Skeletal muscle tissue (tissue), 4 donors: ENCODE measurements around the gene ADAT3. TPM values are rescaled to one million over a fixed set of nuclear protein-coding genes. Genes with fewer than 3 reads are reported as not detected.

ENCODE experiments used
- H3K27ac ChIP-seq: one replicate; pipeline ENCODE4 v1.7.0; 2013; ENCODE audit warnings: mild to moderate bottlenecking, low read depth, low read length, inconsistent platforms
- H3K27me3 ChIP-seq, 3 donors: one replicate each; pipeline ENCODE4 v1.7.0; 2013; ENCODE audit warnings: low read length in 3 of 3; ENCODE audit not compliant: control insufficient read depth in 3 of 3, insufficient read depth in 3 of 3
- H3K36me3 ChIP-seq, 3 donors: one replicate each; pipeline ENCODE4 v1.7.0; 2013; ENCODE audit warnings: low read length in 3 of 3; ENCODE audit not compliant: control insufficient read depth in 3 of 3, insufficient read depth in 3 of 3
- H3K4me1 ChIP-seq, 3 donors: one replicate each; pipeline ENCODE4 v1.7.0; 2013; ENCODE audit warnings: low read length in 3 of 3, mild to moderate bottlenecking in 3 of 3; ENCODE audit not compliant: control insufficient read depth in 3 of 3, insufficient read depth in 3 of 3
- H3K4me3 ChIP-seq, 3 donors: one replicate each; pipeline ENCODE4 v1.7.0; 2013; ENCODE audit warnings: low read length in 3 of 3
- H3K9ac ChIP-seq, 3 donors: one replicate each; pipeline ENCODE4 v1.7.0; 2013; ENCODE audit warnings: low read length in 3 of 3, mild to moderate bottlenecking in 3 of 3, moderate library complexity in 2 of 3, low read depth in 1 of 3
- H3K9me3 ChIP-seq, 3 donors: one replicate each; pipeline ENCODE4 v1.7.0; 2013; ENCODE audit warnings: low read length in 3 of 3; ENCODE audit not compliant: control insufficient read depth in 3 of 3
- total RNA-seq: library from RNA; depleted of rRNA; stranded (reverse); fragments of >200 nt; gene quantifications from one replicate; pipeline ENCODE4 v1.2.3, GENCODE V29; 2014
- donor health status: Osteomylitis.

ADAT3 gene
- total RNA-seq, 1 donor from 2014 or later: 1.0 TPM

- Histone ChIP-seq H3K27ac (no peak overlapping the region), H3K4me3 (no peak overlapping the region), H3K27me3 (no peaks in the 10 kb centered on the region), H3K36me3 (no peaks in the 10 kb centered on the region), H3K9me3 (no peaks in the 10 kb centered on the region), H3K4me1 (peaks cover 21 to 43% (median 36%) of the 10 kb centered on the region in 3 donors), H3K9ac (peak overlapping the region in 1 of 3 donors; percentile 8)
Measured at GRCh38 chr19:1944088-1944915, 39.1 kb downstream of the ADAT3 start.

- peaks cover 14 to 36% (median 30%) of the 10 kb centered on the region in 3 donors for H3K4me1 ChIP-seq
- no peak overlapping the region for H3K9ac ChIP-seq
- H3K36me3 ChIP-seq: no peaks in the 10 kb centered on the region
- no peak overlapping the region for H3K4me3 ChIP-seq
- no peaks in the 10 kb centered on the region for H3K27me3 ChIP-seq
- no peaks in the 10 kb centered on the region for H3K9me3 ChIP-seq
- no peak overlapping the region for H3K27ac ChIP-seq
Measured at GRCh38 chr19:1944916-1945561, 39.8 kb downstream of the ADAT3 start.

GRCh38 chr19:1945899-1946298, 40.7 kb downstream of the ADAT3 start:
- Histone ChIP-seq H3K36me3 (no peaks in the 10 kb centered on the region), H3K27me3 (no peaks in the 10 kb centered on the region), H3K9me3 (no peaks in the 10 kb centered on the region), H3K9ac (no peak overlapping the region), H3K4me1 (peaks cover 10 to 31% (median 25%) of the 10 kb centered on the region in 3 donors), H3K27ac (no peak overlapping the region), H3K4me3 (no peak overlapping the region)

GRCh38 chr19:1947651-1948209, 42.5 kb downstream of the ADAT3 start:
- H3K27ac ChIP-seq: no peak overlapping the region

GRCh38 chr19:1949304-1950101, 44.3 kb downstream of the ADAT3 start:
- Histone ChIP-seq H3K9me3 (no peaks in the 10 kb centered on the region), H3K27ac (no peak overlapping the region), H3K4me1 (peaks cover 0 to 9% (median 2%) of the 10 kb centered on the region in 3 donors), H3K36me3 (peaks cover 0 to 3% (median 0%) of the 10 kb centered on the region in 3 donors), H3K9ac (no peak overlapping the region), H3K4me3 (no peak overlapping the region), H3K27me3 (no peaks in the 10 kb centered on the region)

More at GRCh38 chr19:1947651-1948209, 42.5 kb downstream of the ADAT3 start:
- Histone ChIP-seq H3K27me3 (no peaks in the 10 kb centered on the region), H3K9me3 (no peaks in the 10 kb centered on the region), H3K9ac (no peak overlapping the region), H3K4me3 (no peak overlapping the region), H3K4me1 (peaks cover 6 to 21% (median 17%) of the 10 kb centered on the region in 3 donors), H3K36me3 (peaks cover 0 to 3% (median 0%) of the 10 kb centered on the region in 3 donors)

- Histone ChIP-seq H3K4me3 (no peak overlapping the region), H3K27ac (no peak overlapping the region)
Measured at GRCh38 chr19:1950640-1951039, 45.4 kb downstream of the ADAT3 start.

GRCh38 chr19:1952635-1953034, 47.4 kb downstream of the ADAT3 start:
- H3K9ac ChIP-seq: no peak overlapping the region
- no peaks in the 10 kb centered on the region for H3K9me3 ChIP-seq
- peaks cover 0 to 3% (median 0%) of the 10 kb centered on the region in 3 donors for H3K36me3 ChIP-seq
- no peaks in the 10 kb centered on the region for H3K27me3 ChIP-seq
- no peak overlapping the region for H3K4me3 ChIP-seq
- H3K4me1 ChIP-seq: peaks cover 7 to 27% (median 14%) of the 10 kb centered on the region in 3 donors
- no peak overlapping the region for H3K27ac ChIP-seq

More at GRCh38 chr19:1950640-1951039, 45.4 kb downstream of the ADAT3 start:
- H3K27me3 ChIP-seq: no peaks in the 10 kb centered on the region
- H3K9ac ChIP-seq: no peak overlapping the region
- peaks cover 0 to 7% (median 0%) of the 10 kb centered on the region in 3 donors for H3K4me1 ChIP-seq
- H3K36me3 ChIP-seq: peaks cover 0 to 3% (median 0%) of the 10 kb centered on the region in 3 donors
- no peaks in the 10 kb centered on the region for H3K9me3 ChIP-seq

GRCh38 chr19:1953037-1953436, 47.8 kb downstream of the ADAT3 start:
- H3K9me3 ChIP-seq: no peaks in the 10 kb centered on the region
- peaks cover 0 to 3% (median 0%) of the 10 kb centered on the region in 3 donors for H3K36me3 ChIP-seq
- H3K27ac ChIP-seq: no peak overlapping the region
- no peak overlapping the region for H3K9ac ChIP-seq
- H3K4me3 ChIP-seq: no peak overlapping the region
- H3K27me3 ChIP-seq: no peaks in the 10 kb centered on the region
- H3K4me1 ChIP-seq: peaks cover 7 to 31% (median 14%) of the 10 kb centered on the region in 3 donors

GRCh38 chr19:1953441-1954094, 48.4 kb downstream of the ADAT3 start:
- Histone ChIP-seq H3K27ac (no peak overlapping the region), H3K9ac (no peak overlapping the region), H3K4me3 (no peak overlapping the region), H3K9me3 (no peaks in the 10 kb centered on the region), H3K4me1 (peaks cover 7 to 31% (median 14%) of the 10 kb centered on the region in 3 donors), H3K27me3 (no peaks in the 10 kb centered on the region), H3K36me3 (peaks cover 0 to 3% (median 0%) of the 10 kb centered on the region in 3 donors)
